Measurements from ENCODE around the gene RRP12.

RRP12 gene

GRCh38 chr10:97336942-97337831, 64.0 kb downstream of the RRP12 start:
- in situ Hi-C loops (cut with HindIII; ENCODE audit: low sequenced_read_pairs), result no loop called here

GRCh38 chr10:97336446-97336845, 64.7 kb downstream of the RRP12 start:
- in situ Hi-C loops (cut with HindIII; ENCODE audit: low sequenced_read_pairs), result no loop called here

GRCh38 chr10:97336006-97336405, 65.1 kb downstream of the RRP12 start:
- in situ Hi-C loops (cut with HindIII; ENCODE audit: low sequenced_read_pairs), result no loop called here

GRCh38 chr10:97335188-97335619, 65.9 kb downstream of the RRP12 start:
- in situ Hi-C loops (cut with HindIII; ENCODE audit: low sequenced_read_pairs), result no loop called here

GRCh38 chr10:97334370-97335175, 66.6 kb downstream of the RRP12 start, which contains the start of gene FRAT2:
FRAT2 (minus strand) TSS chr10:97334729; CDS start chr10:97334572, 157 bp downstream.
- in situ Hi-C loops (cut with HindIII; ENCODE audit: low sequenced_read_pairs), result no loop called here

- in situ Hi-C loops (cut with HindIII; ENCODE audit: low sequenced_read_pairs), result no loop called here
These were observed 67.4 kb downstream of the RRP12 start for GRCh38 chr10:97333601-97334369.

- in situ Hi-C loops (cut with HindIII; ENCODE audit: low sequenced_read_pairs), result no loop called here
These were observed 67.9 kb downstream of the RRP12 start for GRCh38 chr10:97333351-97333600.

- in situ Hi-C loops (cut with HindIII; ENCODE audit: low sequenced_read_pairs), result no loop called here
These were observed 68.4 kb downstream of the RRP12 start for GRCh38 chr10:97332591-97333350.

GRCh38 chr10:97331153-97331703, 69.9 kb downstream of the RRP12 start:
- in situ Hi-C loops (cut with HindIII; ENCODE audit: low sequenced_read_pairs), result no loop called here

GRCh38 chr10:97329766-97330165, 71.4 kb downstream of the RRP12 start:
- in situ Hi-C loops (cut with HindIII; ENCODE audit: low sequenced_read_pairs), result no loop called here

GRCh38 chr10:97328646-97329453, 72.3 kb downstream of the RRP12 start:
- in situ Hi-C loops (cut with HindIII; ENCODE audit: low sequenced_read_pairs), result no loop called here

GRCh38 chr10:97327348-97328294, 73.5 kb downstream of the RRP12 start:
- in situ Hi-C loops (cut with HindIII; ENCODE audit: low sequenced_read_pairs), result no loop called here

- in situ Hi-C loops (cut with HindIII; ENCODE audit: low sequenced_read_pairs), result no loop called here
These were observed 75.4 kb downstream of the RRP12 start for GRCh38 chr10:97325754-97326153.

GRCh38 chr10:97323501-97323900, 77.6 kb downstream of the RRP12 start:
- in situ Hi-C loops (cut with HindIII; ENCODE audit: low sequenced_read_pairs), result no loop called here

- in situ Hi-C loops (cut with HindIII; ENCODE audit: low sequenced_read_pairs), result no loop called here
These were observed 79.3 kb downstream of the RRP12 start for GRCh38 chr10:97321804-97322190.

- in situ Hi-C loops (cut with HindIII; ENCODE audit: low sequenced_read_pairs), result no loop called here
These were observed 79.9 kb downstream of the RRP12 start for GRCh38 chr10:97321032-97321803.

- in situ Hi-C loops (cut with HindIII; ENCODE audit: low sequenced_read_pairs), result no loop called here
These were observed 80.6 kb downstream of the RRP12 start for GRCh38 chr10:97320480-97321031.
